SH-SY5Y (cell line): Measurements from ENCODE around the gene PIN1.

Experiments
- GATA2 ChIP-seq: IDR thresholded peaks from 2 replicates; pipeline ENCODE4 v1.6.1; 2011; ENCODE audit warnings: mild to moderate bottlenecking, low read depth, low read length
- GATA3 ChIP-seq: IDR thresholded peaks from 2 replicates; pipeline ENCODE4 v1.6.1; 2011; ENCODE audit warnings: low read depth, mild to moderate bottlenecking, low read length, moderate library complexity

DNA sequence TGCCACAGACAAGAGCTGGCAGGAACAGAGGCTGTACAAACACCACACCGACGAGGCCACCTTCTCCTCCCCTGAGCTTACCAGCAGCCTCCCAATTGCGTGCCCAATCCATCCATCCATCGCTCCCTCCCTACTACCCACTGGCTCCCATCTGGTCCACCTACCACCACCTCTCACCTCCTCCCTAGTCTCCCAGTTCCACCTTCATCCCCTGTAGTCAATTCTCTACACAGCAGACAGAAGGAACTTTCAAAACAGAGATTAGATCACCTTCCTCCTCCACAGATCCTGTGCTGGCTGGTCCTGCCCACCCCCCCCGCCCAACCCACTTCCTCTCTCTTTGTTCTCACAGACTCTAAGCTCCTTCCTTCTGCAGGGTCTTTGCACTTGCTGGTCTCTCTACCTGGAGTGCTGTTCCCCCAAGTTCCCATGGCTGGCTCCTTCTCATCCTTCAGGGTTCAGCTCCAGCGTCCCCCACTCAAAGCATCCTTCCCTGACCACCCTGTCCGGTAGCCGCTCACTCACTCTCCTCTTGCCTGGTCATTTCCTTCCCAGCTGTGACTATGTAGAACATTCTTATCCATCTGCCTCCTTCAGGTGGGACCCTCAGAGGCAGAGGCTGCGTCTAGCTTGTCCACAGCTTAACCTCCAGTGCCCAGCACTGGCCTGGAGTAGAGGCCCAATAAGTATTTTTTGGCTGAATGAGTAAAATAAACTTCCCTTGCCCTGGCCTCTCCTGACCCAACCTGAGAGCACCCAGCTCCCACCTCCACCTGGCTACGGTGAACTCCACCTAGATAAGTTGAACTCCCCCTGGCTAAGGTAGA, 23.0 kb downstream of the PIN1 start:
- no peak for TF ChIP-seq GATA2
- no peak for TF ChIP-seq GATA3
